ENCODE measurements around the gene IER3.
"Not testable (repeated sequence)": the region's sequence is repeated elsewhere in the genome, so short reads cannot be mapped to it uniquely, and the experiment has no call there.

Gene IER3

DNA sequence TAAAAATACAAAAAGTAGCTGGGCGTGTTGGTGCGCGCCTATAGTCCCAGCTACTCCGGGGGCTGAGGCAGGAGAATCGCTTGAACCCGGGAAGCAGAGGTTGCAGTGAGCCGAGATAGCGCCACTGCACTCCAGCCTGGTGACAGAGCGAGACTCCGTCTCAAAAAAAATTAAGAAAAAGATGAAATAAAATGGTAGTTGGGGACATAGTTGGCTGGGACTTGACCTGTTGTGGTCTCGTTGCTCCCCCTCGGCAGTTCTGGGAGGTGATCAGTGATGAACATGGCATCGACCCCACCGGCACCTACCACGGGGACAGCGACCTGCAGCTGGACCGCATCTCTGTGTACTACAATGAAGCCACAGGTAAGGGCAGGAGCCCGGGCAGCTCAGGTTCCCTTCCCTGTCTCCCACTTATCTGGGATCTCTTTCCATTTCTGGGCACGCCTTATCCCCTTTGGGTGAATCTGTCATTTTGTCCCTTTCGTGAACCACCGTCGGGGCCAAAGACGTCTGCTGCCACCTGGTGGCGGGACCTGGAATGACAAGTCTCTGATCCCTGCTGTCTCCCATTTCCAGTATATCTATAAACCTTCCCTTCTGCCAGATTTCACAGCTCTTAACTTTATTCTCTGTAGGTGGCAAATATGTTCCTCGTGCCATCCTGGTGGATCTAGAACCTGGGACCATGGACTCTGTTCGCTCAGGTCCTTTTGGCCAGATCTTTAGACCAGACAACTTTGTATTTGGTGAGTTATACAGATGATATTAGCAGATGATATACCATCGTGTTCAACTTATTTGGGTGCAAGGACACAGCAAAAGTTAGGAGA is 21.9 kb downstream of the IER3 start:
- peak; percentile 88 for DNase-seq

DNA sequence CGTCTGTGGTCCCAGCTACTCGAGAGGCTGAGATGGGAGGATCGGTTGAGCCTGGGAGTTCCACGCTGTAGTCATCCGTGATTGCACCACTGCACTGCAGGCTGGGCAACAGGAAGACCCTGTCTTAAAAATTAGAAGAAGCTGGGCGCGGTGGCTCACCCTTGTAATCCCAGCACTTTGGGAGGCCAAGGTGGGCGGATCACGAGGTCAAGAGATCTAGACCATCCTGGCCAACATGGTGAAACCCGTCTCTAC is 22.4 kb downstream of the IER3 start:
- DNase-seq = not testable (repeated sequence)

GRCh38 chr6:30721198-30722024 is 22.9 kb downstream of the IER3 start:
- DNase-seq = peak; percentile 95

DNA sequence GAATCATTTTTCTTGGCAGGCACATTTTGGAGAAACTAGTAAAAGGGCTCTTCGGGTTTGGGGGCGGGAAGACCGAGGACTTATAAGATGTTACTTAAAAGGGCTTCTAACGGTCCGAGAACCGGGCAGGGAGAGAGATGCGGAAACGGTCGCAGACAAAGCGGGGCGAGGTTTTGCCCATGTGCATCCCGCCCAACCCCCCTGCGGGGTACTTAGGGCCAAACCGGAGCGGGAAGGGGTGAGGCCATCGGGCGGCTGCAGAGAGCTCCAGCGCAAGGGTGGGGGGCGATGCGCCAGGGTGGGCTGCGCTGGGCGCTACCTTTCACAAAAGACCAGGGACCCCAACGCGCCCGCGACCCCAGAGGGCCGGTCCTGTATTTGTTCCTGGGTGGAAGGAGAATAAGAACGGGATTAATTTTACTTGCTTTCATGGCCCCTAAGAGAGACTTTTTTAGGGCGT is 23.6 kb downstream of the IER3 start:
- DNase-seq = peak; percentile 58

DNA sequence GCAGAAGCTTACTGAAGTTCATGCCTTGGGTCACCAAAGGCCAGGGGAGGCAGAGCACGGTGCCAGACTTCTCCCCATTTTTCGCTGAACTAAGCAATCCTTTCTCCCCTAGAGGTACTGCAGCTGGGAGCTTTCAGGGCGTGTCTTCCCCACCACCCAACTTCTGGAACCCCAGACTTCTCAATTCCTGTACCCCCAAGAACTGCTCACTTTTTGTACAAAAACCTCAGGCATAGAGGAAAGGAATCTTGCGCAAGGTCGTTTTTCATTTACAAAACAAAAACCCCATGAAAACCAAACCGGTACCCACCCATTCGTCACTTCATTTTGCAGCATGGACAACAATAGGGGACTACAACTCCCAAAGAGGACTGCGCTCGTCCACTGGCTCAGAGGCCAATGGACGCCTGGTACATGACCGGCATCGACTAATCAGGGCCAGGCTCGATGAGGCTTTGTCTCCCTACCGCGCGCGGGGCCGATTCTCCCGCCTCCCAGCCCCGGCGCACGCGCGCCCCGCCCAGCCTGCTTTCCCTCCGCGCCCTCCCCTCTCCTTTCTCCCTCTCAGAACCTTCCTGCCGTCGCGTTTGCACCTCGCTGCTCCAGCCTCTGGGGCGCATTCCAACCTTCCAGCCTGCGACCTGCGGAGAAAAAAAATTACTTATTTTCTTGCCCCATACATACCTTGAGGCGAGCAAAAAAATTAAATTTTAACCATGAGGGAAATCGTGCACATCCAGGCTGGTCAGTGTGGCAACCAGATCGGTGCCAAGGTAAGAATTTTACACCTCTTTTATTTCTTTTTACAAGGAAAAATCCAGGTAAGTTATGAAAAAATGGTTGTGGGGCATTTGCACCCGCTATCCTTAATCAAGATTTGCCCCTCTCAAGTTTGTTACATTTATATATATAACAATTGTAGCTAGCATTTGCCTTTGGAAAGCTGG is 24.3 kb downstream of the IER3 start, which contains the start of gene TUBB:
Gene TUBB, plus strand, starts transcription at position 562 of the 947 bp plus-strand sequence. Its CDS starts 155 bp downstream, at position 717.
- DNase-seq = peak; percentile 96

DNA sequence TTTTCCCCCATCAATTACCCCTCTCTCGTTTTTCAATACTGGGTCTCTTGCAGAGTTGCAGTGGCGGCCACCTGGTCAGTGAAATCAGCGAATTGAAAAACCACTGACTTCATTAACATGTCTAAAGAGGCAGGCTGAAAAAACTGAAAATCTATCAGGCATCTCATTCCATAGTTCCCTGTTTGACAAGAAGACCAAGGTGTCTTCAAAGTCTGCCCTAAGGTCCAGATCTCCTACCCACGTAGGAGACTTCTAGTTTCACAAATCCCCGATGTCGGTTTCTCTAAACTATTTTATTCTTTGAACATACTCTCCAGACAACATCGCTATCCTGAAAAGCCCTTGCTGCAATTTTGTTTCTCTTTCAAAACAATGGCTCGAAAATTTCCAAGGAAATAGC is 25.0 kb downstream of the IER3 start:
- no peak for DNase-seq

DNA sequence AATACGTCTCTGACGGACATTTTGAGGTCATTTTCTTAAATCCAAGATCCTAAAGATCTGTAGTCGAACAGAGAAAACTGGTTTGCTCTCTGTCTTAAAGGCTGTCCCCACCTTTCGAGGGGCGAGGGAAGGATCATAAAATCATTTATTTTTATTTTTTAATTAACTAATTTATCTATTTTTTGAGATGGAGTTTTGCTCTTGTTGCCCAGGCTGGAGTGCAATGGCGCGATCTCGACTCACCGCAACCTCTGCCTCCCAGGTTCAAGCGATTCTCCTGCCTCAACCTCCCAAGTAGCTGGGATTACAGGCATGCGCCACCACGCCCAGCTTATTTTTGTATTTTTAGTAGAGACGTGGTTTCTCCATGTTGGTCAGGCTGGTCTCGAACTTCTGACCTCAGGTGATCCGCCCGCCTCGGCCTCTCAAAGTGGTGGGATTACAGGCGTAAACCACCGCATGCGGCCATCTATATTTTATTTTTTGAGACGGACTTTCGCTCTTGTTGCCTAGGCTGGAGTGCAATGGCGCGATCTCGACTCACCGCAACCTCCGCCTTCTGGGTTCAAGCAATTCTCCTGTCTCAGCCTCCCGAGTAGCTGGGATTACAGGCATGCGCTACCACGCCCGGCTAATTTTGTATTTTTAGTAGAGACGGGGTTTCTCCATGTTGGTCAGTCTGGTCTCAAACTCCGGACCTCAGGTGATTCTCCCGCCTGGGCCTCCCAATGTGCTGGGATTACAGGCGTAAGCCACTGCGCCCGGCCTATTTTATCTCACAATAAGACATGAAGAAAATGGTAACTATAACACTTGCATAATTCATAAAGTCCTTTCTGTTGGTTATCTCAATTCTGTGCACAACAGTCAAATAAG is 26.3 kb downstream of the IER3 start:
- not testable (repeated sequence) for DNase-seq

- peak; percentile 100 for DNase-seq
Observed at GRCh38 chr6:30717129-30717844, 27.1 kb downstream of the IER3 start, which contains the start of gene MDC1. Gene MDC1 (minus strand): TSS chr6:30717281. CDS start chr6:30715175, 2,106 bp downstream.

GRCh38 chr6:30716879-30717128 is 27.5 kb downstream of the IER3 start:
- DNase-seq = no peak

DNA sequence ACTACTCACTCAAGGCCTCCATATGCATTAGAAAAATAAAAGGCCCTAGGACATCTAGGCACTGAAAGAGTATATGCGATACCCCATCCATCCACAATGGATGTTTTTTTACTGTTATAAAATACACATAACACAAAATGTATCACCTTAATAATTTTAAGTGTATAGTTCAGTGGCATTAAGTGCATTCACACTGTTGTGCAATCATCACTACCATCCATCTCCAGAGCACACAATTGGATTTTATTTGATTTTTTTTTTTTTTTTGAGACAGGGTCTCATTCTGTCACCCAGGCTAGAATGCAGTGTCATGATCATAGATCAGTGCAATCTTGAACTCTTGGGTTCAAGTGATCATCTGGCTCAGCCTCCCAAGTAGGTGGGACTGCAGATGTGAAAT is 30.1 kb downstream of the IER3 start:
- DNase-seq = no peak

GRCh38 chr6:30712441-30712945 is 31.9 kb downstream of the IER3 start:
- no peak for DNase-seq

- DNase-seq = no peak
Observed at GRCh38 chr6:30711758-30712380, 32.5 kb downstream of the IER3 start.

DNA sequence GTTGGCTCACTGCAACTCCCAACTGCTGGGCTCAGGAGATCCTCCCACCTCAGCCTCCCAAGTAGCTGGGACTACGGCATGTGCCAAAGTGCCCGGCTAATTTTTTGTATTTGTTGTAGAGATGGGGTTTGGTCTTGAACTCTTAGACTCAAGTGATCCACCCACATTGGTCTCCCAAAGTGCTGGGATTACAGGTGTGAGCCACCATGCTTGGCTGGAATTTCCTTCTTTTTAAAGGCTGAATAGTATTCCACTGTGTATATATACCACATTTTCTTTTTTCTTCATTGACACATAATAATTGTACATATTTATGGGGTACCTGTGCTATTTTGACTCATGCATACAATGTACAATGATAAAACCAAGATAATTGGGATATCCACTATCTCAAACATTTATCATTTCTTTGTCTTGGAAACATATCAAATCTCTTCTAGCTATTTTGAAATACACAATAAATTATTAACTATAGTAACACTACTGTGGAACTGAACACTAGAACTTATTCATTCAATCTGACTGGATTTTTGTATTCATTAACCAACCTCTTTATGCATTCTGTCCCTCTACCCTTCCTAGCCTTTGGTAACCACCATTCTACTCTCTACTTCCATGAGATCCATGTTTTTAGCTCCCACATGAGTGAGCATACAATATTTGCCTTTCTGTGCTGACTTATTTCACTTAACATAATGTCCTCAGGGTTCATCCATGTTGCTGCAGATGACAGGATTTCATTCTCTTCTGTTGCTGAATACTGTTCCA is 35.1 kb downstream of the IER3 start:
- DNase-seq = no peak

GRCh38 chr6:30707281-30707850 is 37.0 kb downstream of the IER3 start:
- no peak for DNase-seq

- DNase-seq = no peak
Observed at GRCh38 chr6:30705620-30706019, 38.7 kb downstream of the IER3 start.

DNA sequence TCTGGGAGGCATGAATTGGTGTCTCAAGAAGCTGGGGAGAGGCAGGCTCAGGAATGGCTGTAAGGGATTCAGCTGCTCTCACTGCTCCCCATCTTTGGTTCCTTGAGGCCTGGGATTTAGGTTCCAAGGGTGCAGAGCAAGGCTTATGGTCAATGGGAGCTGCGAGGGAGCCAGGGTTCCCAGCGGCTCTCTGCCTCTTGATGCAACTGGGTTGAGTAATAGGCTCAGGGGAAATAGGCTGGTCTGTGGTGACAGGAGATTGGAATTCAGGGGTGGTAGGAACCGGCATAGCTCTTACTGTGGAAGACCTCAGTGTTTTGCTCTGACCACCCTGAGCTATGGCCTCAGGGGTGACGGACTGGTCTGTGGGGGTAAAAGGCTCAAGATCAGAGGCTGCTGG is 40.5 kb downstream of the IER3 start:
- DNase-seq = no peak

DNA sequence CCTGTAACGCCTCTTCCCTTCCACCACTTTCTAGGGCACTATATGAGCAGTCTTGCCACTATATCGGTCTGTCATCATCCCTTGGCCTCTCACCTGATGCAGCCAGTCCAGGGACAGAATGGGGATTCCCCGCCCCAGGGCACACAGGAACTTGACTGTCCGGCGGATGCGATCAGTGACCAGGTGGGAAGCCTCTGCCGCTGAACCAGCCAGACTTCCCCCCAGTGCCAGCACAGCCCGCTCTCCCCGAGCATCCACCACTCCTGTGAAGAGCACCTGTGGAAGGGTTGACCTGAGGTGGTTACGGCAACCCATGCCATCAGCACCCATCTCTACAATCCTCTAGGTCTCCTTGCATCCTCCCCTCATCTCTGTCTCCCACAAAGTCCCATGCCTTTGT is 41.3 kb downstream of the IER3 start:
- no peak for DNase-seq

- DNase-seq = no peak
Observed at GRCh38 chr6:30700340-30700739, 44.0 kb downstream of the IER3 start.

DNA sequence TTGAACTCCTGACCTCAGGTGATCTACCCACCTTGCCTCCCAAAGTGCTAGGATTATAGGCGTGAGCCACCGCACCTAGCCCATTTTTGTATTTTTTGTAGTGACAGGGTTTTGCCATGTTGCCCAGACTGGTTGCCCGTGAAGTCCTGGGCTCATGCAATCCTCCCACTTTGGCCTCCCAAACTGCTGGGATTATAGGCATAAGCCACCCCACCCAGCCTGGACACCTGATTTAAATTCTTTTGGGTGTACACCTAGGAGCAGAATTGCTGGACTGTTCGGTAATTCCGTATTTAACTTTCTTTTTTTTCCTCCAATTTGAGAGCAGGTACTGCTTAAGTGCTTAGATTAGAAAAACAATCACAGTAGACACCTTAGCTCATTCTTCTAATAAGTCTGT is 47.9 kb downstream of the IER3 start:
- DNase-seq = no peak

Measured in CD4-positive, alpha-beta T cell treated with Interleukin-17A for 1 hour (primary cell).